Measurements from ENCODE around the gene WIZ. TPM values are rescaled to one million over a fixed set of nuclear protein-coding genes. Genes with fewer than 3 reads are reported as not detected.
A peak's percentile ranks its signal among the peaks of the same experiment; 100 is the strongest.

WIZ gene
- total RNA-seq, 4 donors from 2014 or later, result 36.1 to 74.3 (median 50.3) TPM

GRCh38 chr19:15432629-15433518, 16.9 kb downstream of the WIZ start:
- peaks cover 7 to 29% (median 25%) of the 10 kb centered on the region in 4 donors for H3K36me3 ChIP-seq
- H3K4me3 ChIP-seq, result peak overlapping the region; percentile 91 to 97 (median 92)
- intact Hi-C loops (cut with DNase I), result loop anchor here (5.0 kb wide), 1 partner anchor 166 kb away; no protein-coding TSS in a partner anchor
- H3K27ac ChIP-seq (replicated peaks in 1 of 4), result peak overlapping the region; percentile 88 to 97 (median 95)
- 2% methylated on average over 30 of the region's 75 CpGs for WGBS
- peaks cover 40 to 73% (median 64%) of the 10 kb centered on the region in 4 donors for H3K4me1 ChIP-seq
- H3K27me3 ChIP-seq, result no peaks in the 10 kb centered on the region
- TF ChIP-seq POLR2A (IDR thresholded peaks at IDR 0.05; ENCODE audit: low read depth), result no peak
- peak; percentile 64 to 81 for TF ChIP-seq POLR2AphosphoS5 (IDR thresholded peaks at IDR 0.05)
- no peaks in the 10 kb centered on the region for H3K9me3 ChIP-seq
- no peak for DNase-seq (ENCODE audit: extremely low spot score)

- no peak for DNase-seq (ENCODE audit: extremely low spot score)
- intact Hi-C loops (cut with DNase I), result loop anchor here (5.0 kb wide), 1 partner anchor 165 kb away; no protein-coding TSS in a partner anchor
- H3K9me3 ChIP-seq, result no peaks in the 10 kb centered on the region
- peak overlapping the region; percentile 91 to 97 (median 92) for H3K4me3 ChIP-seq
- peaks cover 12 to 36% (median 33%) of the 10 kb centered on the region in 4 donors for H3K36me3 ChIP-seq
- WGBS, result under 1% methylated on average over 18 of the region's 44 CpGs
- H3K27me3 ChIP-seq, result no peaks in the 10 kb centered on the region
- TF ChIP-seq CTCF (IDR thresholded peaks at IDR 0.05), result no peak
- TF ChIP-seq POLR2A (IDR thresholded peaks at IDR 0.05; ENCODE audit: low read depth), result no peak
- TF ChIP-seq POLR2AphosphoS5 (IDR thresholded peaks at IDR 0.05), result no peak
- no peak for TF ChIP-seq EP300 (IDR thresholded peaks at IDR 0.05)
- H3K27ac ChIP-seq (replicated peaks in 1 of 4), result peak overlapping the region; percentile 66 to 84 (median 72)
- H3K4me1 ChIP-seq, result peaks cover 37 to 67% (median 56%) of the 10 kb centered on the region in 4 donors
These were observed 17.7 kb downstream of the WIZ start for GRCh38 chr19:15432018-15432494.

GRCh38 chr19:15431396-15432017, 18.2 kb downstream of the WIZ start:
- intact Hi-C loops (cut with DNase I), result loop anchor here (5.0 kb wide), 1 partner anchor 164 kb away; no protein-coding TSS in a partner anchor
- peaks cover 37 to 61% (median 50%) of the 10 kb centered on the region in 4 donors for H3K4me1 ChIP-seq
- TF ChIP-seq CTCF (IDR thresholded peaks at IDR 0.05), result no peak
- no peak for TF ChIP-seq POLR2A (IDR thresholded peaks at IDR 0.05; ENCODE audit: low read depth)
- no peak for TF ChIP-seq POLR2AphosphoS5 (IDR thresholded peaks at IDR 0.05)
- no peak for TF ChIP-seq EP300 (IDR thresholded peaks at IDR 0.05)
- WGBS, result 12% methylated on average over 7 of the region's 7 CpGs
- H3K27ac ChIP-seq (replicated peaks in 1 of 4), result peak overlapping the region; percentile 66 to 84 (median 72)
- H3K9me3 ChIP-seq, result no peaks in the 10 kb centered on the region
- DNase-seq (ENCODE audit: extremely low spot score), result no peak
- peaks cover 16 to 38% (median 36%) of the 10 kb centered on the region in 4 donors for H3K36me3 ChIP-seq
- H3K27me3 ChIP-seq, result no peaks in the 10 kb centered on the region
- peak overlapping the region; percentile 91 to 97 (median 92) for H3K4me3 ChIP-seq

GRCh38 chr19:15430526-15431120, 19.1 kb downstream of the WIZ start:
- Histone ChIP-seq H3K9me3 (no peaks in the 10 kb centered on the region), H3K4me1 (peaks cover 37 to 56% (median 45%) of the 10 kb centered on the region in 4 donors), H3K4me3 (peak overlapping the region in 3 of 4 donors; percentile 91 to 92 (median 92)), H3K36me3 (peaks cover 16 to 44% (median 43%) of the 10 kb centered on the region in 4 donors), H3K27ac (replicated peaks in 1 of 4) (no peak overlapping the region), H3K27me3 (no peaks in the 10 kb centered on the region)
- WGBS, result 87% methylated on average over 10 of the region's 10 CpGs
- no peak for TF ChIP-seq CTCF (IDR thresholded peaks at IDR 0.05)
- no peak for TF ChIP-seq EP300 (IDR thresholded peaks at IDR 0.05)
- no peak for TF ChIP-seq POLR2A (IDR thresholded peaks at IDR 0.05; ENCODE audit: low read depth)
- no peak for TF ChIP-seq POLR2AphosphoS5 (IDR thresholded peaks at IDR 0.05)
- intact Hi-C loops (cut with DNase I), result loop anchor here (5.0 kb wide), 1 partner anchor 163 kb away; no protein-coding TSS in a partner anchor
- DNase-seq (ENCODE audit: extremely low spot score), result no peak

Data from esophagus muscularis mucosa (tissue), 4 donors.